H1 (cell line): ENCODE measurements around the gene ELL. TPM values are rescaled to one million over a fixed set of nuclear protein-coding genes. Genes with fewer than 3 reads are reported as not detected.

Experiments used
- BRCA1 ChIP-seq: IDR thresholded peaks from 2 replicates; pipeline ENCODE4 v1.6.1; 2012; ENCODE audit warnings: low read depth, low read length, improper control_type of control experiment
- GABPA ChIP-seq: IDR thresholded peaks from 2 replicates; pipeline ENCODE4 v1.6.1; 2011; ENCODE audit warnings: mild to moderate bottlenecking, low read length, moderate library complexity, borderline replicate concordance; ENCODE audit not compliant: insufficient read depth
- RAD21 ChIP-seq, 2 experiments: IDR thresholded peaks in 1 of 2; conservative IDR thresholded peaks in 1 of 2; 2 replicates each; pipeline ENCODE4 v1.6.1; 2011; ENCODE audit warnings: low read depth in 2 of 2, low read length in 2 of 2, improper control_type of control experiment in 1 of 2, inconsistent platforms in 1 of 2, mild to moderate bottlenecking in 1 of 2, moderate library complexity in 1 of 2
- RXRA ChIP-seq: IDR thresholded peaks from 2 replicates; pipeline ENCODE4 v1.6.1; 2011; ENCODE audit warnings: low read depth, mild to moderate bottlenecking, low read length, moderate library complexity; ENCODE audit not compliant: insufficient read depth
- SAP30 ChIP-seq: fragments of 300-600 bp; sonication (generic); IDR thresholded peaks from 2 replicates; pipeline ENCODE4 v1.7.1; 2012; ENCODE audit warnings: low read length, moderate library complexity, mild to moderate bottlenecking, inconsistent platforms; ENCODE audit not compliant: insufficient read depth, insufficient replicate concordance
- TAF7 ChIP-seq: optimal IDR thresholded peaks from 2 replicates; pipeline ENCODE3; 2011; ENCODE audit warnings: low read depth, mild to moderate bottlenecking, inconsistent platforms, low read length, moderate library complexity, borderline replicate concordance
- polyA plus RNA-seq, 7 experiments: library from polyadenylated mRNA; depleted of rRNA in 3 of 7; stranded (reverse) in 5 of 7; unstranded in 2 of 7; fragments of >200 nt in 5 of 7; fragments of 200-250 nt in 2 of 7; gene quantifications; 1 replicate in 5 of 7; 2 replicates in 1 of 7; 4 replicates in 1 of 7; pipeline versions ENCODE4 v1.2.1 to v1.2.3, GENCODE V29; 2011 to 2013; ENCODE audit warnings: missing spikeins in 2 of 7, mixed read lengths in 2 of 7
- total RNA-seq: library from RNA; stranded (reverse); fragmentation: NEBNext Ultra II Directional; extraction: Animal tissue kit (Norgen Biotek cat#: 25700); gene quantifications from 2 replicates; pipeline ENCODE4 v1.2.1, GENCODE V29; 2021
- TF ChIP-seq, protein P1 (sequence below): fragments of 300-600 bp; sonication (generic); IDR thresholded peaks from 2 replicates; pipeline ENCODE4 v1.7.1; 2012; ENCODE audit warnings: low read length, moderate library complexity, mild to moderate bottlenecking, inconsistent platforms; ENCODE audit not compliant: insufficient replicate concordance
- TF ChIP-seq, protein P2 (sequence below): IDR thresholded peaks from 2 replicates; pipeline ENCODE4 v1.6.1; 2012; ENCODE audit warnings: low read length, inconsistent platforms

The ELL gene
- total and polyA plus RNA-seq, 2 of the 8 experiments (the other 6 are each of a cell fraction or from before 2014, with no cell fraction given) = 5.2 to 10.5 TPM

- TF ChIP-seq, protein P1, sequence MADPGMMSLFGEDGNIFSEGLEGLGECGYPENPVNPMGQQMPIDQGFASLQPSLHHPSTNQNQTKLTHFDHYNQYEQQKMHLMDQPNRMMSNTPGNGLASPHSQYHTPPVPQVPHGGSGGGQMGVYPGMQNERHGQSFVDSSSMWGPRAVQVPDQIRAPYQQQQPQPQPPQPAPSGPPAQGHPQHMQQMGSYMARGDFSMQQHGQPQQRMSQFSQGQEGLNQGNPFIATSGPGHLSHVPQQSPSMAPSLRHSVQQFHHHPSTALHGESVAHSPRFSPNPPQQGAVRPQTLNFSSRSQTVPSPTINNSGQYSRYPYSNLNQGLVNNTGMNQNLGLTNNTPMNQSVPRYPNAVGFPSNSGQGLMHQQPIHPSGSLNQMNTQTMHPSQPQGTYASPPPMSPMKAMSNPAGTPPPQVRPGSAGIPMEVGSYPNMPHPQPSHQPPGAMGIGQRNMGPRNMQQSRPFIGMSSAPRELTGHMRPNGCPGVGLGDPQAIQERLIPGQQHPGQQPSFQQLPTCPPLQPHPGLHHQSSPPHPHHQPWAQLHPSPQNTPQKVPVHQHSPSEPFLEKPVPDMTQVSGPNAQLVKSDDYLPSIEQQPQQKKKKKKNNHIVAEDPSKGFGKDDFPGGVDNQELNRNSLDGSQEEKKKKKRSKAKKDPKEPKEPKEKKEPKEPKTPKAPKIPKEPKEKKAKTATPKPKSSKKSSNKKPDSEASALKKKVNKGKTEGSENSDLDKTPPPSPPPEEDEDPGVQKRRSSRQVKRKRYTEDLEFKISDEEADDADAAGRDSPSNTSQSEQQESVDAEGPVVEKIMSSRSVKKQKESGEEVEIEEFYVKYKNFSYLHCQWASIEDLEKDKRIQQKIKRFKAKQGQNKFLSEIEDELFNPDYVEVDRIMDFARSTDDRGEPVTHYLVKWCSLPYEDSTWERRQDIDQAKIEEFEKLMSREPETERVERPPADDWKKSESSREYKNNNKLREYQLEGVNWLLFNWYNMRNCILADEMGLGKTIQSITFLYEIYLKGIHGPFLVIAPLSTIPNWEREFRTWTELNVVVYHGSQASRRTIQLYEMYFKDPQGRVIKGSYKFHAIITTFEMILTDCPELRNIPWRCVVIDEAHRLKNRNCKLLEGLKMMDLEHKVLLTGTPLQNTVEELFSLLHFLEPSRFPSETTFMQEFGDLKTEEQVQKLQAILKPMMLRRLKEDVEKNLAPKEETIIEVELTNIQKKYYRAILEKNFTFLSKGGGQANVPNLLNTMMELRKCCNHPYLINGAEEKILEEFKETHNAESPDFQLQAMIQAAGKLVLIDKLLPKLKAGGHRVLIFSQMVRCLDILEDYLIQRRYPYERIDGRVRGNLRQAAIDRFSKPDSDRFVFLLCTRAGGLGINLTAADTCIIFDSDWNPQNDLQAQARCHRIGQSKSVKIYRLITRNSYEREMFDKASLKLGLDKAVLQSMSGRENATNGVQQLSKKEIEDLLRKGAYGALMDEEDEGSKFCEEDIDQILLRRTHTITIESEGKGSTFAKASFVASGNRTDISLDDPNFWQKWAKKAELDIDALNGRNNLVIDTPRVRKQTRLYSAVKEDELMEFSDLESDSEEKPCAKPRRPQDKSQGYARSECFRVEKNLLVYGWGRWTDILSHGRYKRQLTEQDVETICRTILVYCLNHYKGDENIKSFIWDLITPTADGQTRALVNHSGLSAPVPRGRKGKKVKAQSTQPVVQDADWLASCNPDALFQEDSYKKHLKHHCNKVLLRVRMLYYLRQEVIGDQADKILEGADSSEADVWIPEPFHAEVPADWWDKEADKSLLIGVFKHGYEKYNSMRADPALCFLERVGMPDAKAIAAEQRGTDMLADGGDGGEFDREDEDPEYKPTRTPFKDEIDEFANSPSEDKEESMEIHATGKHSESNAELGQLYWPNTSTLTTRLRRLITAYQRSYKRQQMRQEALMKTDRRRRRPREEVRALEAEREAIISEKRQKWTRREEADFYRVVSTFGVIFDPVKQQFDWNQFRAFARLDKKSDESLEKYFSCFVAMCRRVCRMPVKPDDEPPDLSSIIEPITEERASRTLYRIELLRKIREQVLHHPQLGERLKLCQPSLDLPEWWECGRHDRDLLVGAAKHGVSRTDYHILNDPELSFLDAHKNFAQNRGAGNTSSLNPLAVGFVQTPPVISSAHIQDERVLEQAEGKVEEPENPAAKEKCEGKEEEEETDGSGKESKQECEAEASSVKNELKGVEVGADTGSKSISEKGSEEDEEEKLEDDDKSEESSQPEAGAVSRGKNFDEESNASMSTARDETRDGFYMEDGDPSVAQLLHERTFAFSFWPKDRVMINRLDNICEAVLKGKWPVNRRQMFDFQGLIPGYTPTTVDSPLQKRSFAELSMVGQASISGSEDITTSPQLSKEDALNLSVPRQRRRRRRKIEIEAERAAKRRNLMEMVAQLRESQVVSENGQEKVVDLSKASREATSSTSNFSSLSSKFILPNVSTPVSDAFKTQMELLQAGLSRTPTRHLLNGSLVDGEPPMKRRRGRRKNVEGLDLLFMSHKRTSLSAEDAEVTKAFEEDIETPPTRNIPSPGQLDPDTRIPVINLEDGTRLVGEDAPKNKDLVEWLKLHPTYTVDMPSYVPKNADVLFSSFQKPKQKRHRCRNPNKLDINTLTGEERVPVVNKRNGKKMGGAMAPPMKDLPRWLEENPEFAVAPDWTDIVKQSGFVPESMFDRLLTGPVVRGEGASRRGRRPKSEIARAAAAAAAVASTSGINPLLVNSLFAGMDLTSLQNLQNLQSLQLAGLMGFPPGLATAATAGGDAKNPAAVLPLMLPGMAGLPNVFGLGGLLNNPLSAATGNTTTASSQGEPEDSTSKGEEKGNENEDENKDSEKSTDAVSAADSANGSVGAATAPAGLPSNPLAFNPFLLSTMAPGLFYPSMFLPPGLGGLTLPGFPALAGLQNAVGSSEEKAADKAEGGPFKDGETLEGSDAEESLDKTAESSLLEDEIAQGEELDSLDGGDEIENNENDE = no peak
- TF ChIP-seq RXRA (no peak), GABPA (no peak), BRCA1 (no peak), TAF7 (no peak), RAD21 (IDR thresholded peaks at IDR 0.05 in 1 of 2, conservative IDR thresholded peaks at IDR 0.05 in 1 of 2; ENCODE audit: low read depth in 2 of 2, low read length in 2 of 2) (no peak), SAP30 (no peak)
- TF ChIP-seq, protein P2, sequence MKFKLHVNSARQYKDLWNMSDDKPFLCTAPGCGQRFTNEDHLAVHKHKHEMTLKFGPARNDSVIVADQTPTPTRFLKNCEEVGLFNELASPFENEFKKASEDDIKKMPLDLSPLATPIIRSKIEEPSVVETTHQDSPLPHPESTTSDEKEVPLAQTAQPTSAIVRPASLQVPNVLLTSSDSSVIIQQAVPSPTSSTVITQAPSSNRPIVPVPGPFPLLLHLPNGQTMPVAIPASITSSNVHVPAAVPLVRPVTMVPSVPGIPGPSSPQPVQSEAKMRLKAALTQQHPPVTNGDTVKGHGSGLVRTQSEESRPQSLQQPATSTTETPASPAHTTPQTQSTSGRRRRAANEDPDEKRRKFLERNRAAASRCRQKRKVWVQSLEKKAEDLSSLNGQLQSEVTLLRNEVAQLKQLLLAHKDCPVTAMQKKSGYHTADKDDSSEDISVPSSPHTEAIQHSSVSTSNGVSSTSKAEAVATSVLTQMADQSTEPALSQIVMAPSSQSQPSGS = no peak
These were observed 99.2 kb downstream of the ELL start (continued) for GRCh38 chr19:18422530-18423191.
